GM23338 (cell line): ENCODE data around the gene ATF2.

Experiments
- CREB1 ChIP-seq: fragments of 250-450 bp; sonication (Bioruptor Pico); IDR thresholded peaks from 2 replicates; pipeline ENCODE4 v1.5.0; 2020; ENCODE audit warnings: low read depth, mild to moderate bottlenecking, moderate library complexity
- TF ChIP-seq, protein P1 (sequence below), 2 experiments: fragments of 200-600 bp in 1 of 2; sonication (generic) in 1 of 2; conservative IDR thresholded peaks; 2 replicates each; pipeline versions ENCODE4 v1.5.1 to v1.6.1; 2016 to 2017; ENCODE audit warnings: antibody characterized with exemption in 2 of 2, low read depth in 2 of 2, mild to moderate bottlenecking in 2 of 2, moderate library complexity in 1 of 2

DNA sequence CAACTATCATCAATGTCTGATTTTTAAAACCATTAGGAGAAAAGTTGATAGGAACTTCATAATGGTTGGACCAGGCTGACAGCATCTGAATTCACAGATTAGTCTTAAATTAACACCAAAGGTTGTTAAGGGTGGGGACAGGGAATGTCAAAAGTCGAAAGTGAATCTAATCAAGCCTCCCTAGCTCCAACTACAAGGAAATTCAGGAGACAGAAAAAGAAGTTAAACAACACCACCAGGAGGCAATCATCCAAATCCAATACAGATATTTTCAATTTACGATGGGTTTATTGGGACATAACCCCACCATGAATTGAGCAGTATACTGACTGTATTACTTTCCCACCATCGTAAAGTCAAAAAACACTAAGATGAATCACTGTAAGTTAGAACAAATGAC, 32.8 kb downstream of the ATF2 start:
- TF ChIP-seq, protein P1, sequence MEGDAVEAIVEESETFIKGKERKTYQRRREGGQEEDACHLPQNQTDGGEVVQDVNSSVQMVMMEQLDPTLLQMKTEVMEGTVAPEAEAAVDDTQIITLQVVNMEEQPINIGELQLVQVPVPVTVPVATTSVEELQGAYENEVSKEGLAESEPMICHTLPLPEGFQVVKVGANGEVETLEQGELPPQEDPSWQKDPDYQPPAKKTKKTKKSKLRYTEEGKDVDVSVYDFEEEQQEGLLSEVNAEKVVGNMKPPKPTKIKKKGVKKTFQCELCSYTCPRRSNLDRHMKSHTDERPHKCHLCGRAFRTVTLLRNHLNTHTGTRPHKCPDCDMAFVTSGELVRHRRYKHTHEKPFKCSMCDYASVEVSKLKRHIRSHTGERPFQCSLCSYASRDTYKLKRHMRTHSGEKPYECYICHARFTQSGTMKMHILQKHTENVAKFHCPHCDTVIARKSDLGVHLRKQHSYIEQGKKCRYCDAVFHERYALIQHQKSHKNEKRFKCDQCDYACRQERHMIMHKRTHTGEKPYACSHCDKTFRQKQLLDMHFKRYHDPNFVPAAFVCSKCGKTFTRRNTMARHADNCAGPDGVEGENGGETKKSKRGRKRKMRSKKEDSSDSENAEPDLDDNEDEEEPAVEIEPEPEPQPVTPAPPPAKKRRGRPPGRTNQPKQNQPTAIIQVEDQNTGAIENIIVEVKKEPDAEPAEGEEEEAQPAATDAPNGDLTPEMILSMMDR (conservative IDR thresholded peaks at IDR 0.05; ENCODE audit: low read depth in 2 of 2) = peak in 1 of 2 experiments; percentile 38; a peak in 2 of 4 replicates
- no peak for TF ChIP-seq CREB1
